DMS79 treated with DMSO at 0.1 percent for 48 hours (cell line): ENCODE data around the gene HMGA1.

Source experiments
- DNase-seq: peaks from one replicate; lab custom pipeline; 2025; lab: John Stamatoyannopoulos, UW

The HMGA1 gene

DNA sequence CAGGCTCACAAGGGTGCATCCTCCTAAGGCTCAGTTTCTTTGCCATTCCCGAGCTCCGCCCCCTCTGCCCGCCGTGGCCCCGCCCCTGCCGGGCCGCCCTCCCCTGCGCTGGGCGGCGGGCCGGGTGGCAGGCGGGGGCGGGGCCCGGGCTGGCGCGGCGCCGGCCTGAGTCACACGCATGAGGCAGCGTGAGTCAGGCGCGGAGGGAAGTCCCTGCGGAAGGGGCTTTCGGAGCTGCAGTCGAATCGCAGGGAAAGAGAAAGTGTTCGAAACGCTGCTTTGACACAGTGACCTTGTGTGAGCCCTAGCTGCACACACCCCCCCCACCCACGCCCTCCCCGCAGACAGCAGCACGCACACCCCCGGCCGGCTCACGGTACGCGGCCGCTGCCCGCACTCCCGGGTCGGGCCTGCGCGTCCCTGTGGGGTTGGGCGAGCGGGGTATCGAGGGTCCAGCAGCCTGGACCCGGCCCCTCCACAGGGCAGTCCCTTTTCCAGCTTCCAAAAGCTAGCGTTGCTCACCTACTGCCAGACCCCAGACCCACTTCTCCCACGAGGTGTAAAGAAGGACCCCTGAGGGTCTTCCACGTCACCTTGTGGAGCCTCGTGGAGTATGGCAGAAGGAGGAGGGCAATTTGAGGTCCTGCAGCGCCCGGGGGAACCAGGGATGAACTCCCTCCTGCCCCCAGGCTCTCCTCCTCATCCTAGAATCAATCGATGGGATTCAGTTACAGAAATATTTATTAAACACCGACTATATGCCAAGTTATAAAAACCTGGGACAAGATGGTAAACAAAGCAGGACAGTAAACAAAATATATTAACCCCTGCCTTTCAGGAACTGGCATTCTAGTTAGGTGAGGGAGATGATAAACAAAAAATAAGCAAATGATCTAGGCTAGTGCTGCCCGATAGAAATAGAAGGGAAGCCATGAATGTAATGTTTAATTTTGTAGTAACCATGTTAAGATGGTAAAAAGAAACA is 12.4 kb upstream of the HMGA1 start:
- peak; percentile 80 for DNase-seq

DNA sequence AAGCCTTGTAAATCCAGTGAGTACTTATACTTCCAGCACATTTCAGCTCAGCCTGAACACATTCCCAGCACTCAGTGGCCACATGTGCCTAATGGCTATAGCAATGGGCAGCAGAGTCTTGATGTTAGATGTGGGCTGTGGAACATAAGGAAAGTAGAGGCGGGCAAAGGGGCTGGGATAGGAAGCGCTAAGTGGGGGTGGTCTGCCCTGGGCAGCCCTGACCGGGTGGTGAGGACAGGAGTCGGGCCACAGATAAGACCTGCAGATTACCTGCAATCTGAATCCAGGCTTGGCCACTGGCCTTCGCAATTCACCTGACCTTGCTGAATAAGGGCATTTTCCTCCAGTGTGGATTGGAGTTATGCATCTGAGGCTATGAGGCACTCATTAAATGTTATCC is 11.1 kb upstream of the HMGA1 start:
- no peak for DNase-seq

DNA sequence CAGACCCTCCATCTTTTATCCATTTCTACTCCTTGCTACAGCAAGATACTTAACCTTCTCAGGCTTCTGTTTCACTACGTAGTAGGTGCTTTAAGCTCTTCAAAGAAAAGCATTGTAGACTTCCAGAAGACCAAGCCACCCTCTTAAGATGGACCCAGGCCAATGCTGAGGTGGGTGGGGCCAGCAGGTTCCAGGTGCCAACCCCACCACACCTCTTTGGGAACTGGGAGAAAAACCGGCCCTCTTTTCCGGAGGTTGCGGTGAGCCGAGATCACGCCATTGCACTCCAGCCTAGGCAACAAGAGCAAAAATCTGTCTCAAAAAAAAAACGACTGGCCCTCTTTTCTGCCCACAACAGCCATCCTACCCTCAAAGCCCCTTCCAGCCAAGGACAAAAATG is 10.6 kb upstream of the HMGA1 start:
- DNase-seq, result no peak

DNA sequence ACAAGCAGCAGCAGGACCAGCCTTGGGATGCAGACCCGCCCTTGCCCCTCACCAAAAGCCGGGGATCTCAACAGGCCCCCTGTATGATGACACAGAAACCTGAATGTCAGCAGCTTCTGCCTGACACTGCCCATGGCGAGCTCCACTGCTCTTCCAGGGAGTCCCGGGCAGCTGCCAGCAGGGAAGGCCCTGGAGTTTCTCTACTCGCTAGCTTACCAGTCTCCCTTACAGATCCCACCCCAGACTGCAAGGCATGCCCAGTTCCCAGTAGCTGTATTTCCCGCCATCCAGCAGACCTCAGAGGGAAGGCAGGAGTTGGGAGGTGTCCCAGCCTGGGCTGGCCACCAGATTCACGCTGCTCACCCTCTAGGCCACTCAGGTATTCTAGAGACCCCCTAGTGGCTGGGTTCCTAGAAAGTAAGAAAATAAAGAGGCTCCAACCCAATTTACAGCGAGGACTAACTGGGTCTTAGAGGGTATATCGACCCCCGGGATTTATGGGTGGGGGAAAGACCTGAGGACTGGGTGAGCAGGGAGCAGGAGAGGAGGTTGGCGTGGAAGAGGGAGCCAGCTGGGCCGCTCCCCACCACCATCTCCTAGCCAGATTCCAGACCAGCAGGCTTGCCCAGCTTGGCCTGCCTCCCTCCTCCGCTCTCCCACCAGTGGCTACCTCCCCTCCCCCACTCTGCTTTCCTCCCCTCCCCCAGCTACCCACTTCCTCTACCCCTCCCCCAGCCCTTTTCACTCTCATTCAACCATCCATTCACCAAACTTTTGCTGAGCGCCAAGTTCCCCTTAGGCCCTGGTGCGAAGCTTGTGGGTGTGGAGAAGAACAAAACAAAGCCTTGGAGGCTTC is 9.7 kb upstream of the HMGA1 start:
- no peak for DNase-seq

DNA sequence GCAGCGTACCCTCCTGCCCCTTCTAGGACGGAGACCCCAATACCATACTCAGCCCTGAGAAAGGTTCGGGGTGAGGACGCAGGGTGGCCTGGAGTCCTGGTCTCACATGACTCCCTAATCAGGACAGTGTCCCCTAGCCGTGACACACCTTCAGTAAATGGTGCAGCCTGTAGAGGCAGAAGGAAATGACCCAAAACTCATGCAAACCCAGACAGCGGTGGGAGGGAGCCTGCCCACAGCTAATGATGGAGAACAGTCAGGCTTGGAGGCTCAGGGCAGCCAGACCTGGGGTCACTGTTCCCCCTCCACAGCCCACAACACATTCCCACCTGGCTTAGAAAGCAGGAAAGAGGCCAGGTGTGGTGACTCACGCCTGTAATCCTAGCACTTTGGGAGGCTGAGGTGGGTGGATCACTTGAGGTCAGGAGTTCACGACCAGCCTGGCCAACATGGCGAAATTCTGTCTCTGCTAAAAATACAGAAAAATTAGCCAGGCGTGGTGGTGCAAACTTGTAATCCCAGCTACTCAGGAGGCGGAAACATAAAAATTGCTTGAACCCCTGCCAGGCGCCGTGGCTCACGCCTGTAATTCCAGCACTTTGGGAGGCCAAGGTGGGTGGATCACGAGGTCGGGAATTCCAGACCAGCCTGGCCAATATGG is 8.8 kb upstream of the HMGA1 start:
- DNase-seq, result no peak

DNA sequence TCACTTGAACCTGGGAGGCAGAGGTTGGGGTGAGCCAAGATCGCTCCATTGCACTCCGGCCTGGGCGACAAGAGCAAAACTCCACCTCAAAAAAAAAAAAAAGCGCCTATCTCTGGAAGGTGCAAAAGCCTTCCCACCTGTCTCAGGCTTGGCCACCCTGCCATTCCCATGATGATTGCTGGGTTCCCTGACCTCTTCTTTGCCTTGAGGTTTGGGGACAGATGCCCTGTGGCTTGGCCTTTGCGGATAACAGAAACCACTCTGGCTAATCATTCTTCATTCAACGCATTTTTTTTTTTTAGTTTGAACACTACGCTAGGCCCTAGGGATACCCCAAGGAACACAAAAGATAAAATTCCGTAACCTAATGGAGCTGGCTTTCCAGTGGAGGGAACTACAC is 6.8 kb upstream of the HMGA1 start:
- DNase-seq, result no peak

DNA sequence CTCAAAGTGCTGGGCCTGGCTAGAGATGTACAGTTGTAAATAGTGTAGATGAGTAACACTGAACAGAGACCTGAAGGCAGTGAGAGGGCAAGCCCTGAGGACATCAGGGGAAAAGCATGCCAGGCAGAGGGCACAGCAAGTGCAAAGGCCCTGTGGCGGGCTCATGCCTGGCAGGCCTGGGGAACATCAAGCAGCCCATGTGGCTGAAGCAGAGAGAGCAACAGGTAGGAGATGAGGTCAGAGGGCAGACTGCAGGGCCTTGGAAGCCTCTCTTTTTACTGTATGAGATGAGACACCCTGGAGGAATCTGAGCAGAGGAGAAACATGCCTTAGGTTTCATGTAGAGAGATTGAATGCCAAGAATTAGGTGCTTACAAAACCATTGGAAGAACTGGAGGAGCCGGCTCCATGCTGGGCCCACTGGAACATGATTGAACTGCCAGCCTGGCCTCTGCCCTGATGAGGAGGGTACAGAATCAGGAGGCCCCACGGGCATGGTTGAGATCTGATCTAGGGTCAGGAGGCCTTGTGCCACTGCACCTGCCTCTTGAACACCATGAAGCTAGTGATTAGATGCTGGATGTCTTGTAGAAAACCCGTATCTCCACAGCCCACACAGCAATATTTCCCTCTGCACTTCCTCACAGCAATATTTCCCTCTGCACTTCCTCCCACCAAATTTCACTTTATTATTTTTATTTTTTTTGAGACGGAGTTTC is 5.9 kb upstream of the HMGA1 start:
- no peak for DNase-seq

DNA sequence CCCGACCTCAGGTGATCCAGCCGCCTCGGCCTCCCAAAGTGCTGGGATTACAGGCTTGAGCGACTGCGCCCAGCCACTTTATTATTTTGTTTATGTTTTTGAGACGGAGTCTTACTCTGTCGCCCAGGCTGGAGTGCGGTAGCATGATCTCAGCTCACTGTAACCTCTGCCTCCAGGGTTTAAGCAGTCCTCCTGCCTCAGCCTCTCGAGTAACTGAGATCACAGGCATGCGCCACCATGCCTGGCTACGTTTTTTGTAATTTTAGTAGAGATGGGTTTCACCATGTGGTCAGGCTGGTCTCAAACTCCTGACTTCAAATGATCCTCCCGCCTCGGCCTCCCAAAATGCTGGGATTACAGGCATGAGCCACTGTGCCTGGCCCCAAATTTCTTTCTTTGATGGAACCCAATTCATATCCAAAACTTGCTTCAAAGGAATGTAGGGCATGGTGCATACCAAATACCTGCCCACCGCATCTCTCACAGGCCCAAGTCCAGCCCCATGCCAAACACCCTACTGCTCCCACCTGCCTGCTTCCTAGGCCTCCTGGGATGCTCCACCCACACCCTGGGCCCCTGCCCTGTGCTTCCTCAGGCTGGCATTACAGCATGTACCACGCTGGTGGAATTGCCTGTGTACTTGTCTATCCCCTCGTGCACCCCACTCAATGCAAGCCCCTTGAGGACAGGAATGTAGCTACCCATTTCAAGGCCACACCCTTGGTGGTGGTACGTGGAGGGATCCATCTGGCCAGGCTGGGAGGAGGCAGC is 4.9 kb upstream of the HMGA1 start:
- DNase-seq, result no peak

DNA sequence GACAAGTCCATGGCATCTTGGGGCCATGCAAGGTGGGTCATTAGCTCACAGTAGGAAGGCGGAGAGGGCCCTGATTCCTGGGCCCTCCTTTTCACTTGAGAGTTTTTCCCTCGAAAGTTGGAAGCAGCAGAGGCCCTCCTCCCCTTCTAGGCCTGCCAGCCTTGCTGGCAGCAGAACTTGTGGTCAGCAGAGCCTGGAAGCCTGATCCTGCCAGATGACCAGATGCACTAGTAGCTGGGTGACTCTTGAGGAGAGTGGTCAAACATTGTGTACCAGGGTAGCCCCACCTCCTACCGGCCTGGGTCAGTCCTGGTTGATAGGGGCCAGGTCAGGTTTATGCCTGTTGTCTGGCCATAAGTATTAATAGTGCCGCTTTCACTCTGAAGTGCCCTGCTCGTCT is 3.8 kb upstream of the HMGA1 start:
- DNase-seq, result no peak

DNA sequence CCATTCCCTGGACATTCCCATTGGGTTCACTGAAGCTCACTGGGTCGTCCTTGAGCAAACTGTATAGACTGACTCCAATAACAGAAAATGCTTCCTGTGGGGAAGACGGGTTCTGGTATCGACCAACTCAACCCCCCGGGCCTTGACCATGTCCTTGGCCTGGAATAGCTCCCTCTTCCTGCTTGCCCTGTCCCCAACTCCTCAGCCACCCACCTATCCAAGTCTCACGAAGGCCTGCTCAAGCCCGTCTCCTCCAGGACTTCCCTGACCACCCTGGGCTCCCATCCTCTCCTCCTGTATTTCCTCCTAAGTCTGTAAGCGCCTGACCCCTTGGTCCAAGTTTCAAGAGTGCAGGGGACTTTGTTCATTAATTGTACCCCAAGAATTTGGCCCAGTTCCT is 2.8 kb upstream of the HMGA1 start:
- no peak for DNase-seq

DNA sequence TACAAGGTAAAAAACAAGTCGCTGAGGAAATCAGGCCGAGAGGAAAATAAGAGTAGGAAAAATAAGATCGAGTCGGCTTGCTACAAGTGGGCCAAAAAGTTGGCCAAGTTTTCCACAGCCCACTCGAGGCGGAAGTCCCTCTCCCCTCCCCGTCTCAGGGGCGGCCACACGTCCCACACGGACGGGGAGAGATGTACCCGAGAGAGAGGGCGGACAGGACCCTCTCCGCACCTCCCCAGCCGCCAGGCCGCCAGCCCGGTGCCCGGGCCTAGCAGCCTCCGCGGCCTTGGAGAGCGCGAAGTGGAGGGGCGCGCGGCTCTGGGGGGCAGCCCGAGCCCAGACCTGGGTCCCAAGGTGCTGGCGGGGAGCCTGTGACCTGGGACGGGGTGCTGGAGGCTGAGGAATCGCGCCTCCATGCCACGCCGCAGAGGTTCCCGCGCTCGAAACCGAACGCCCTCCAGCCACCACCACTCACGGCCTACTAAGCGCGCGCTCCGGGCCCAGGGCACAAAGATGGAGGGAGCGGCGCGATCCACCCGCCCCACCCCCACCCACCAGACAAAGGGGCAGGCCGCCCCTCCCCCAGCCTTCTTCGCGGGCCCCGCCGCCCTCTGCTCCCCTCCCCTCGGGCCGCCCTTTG is 1.9 kb upstream of the HMGA1 start:
- DNase-seq, result no peak

DNA sequence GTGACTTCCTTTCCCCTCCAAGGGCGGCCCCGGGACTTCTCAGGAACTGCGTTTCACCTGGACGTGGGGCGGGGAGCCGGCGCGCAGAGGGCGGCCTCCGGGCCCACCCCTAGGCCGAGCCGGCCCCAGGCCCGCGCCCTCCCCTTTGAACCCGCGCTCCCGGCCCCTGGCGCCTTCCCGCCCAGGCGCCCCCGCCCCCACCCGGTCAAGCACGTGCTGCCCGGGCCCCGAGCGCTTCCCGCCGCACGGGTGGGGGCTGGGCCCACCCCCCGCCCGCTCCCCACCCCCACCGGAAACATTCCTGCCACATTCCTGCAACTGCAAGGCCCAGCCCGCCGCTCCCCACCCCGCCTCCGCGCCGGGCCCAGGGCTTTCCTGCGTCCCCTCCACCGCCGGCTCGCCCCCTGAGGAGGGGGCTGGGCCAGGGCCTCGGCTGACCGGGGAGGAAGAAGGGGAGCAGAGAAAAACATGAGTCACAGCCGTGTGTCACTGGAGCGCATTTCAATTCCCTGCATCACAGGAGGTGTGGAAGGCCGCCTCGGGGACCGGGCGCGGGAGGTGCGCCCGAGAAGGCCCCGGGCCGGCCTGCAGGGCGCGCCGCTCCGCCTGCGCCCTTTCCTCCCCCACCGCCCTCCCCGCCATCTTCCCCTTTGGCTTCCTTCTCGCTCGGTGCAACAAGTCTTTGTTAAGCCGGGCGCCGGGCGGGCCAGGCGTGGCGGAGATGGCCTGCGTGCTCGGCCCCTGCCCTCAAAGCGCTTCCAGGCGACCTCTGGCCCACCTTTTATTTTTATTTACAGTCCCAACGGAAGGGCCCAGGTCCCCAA is 1.2 kb upstream of the HMGA1 start:
- no peak for DNase-seq

DNA sequence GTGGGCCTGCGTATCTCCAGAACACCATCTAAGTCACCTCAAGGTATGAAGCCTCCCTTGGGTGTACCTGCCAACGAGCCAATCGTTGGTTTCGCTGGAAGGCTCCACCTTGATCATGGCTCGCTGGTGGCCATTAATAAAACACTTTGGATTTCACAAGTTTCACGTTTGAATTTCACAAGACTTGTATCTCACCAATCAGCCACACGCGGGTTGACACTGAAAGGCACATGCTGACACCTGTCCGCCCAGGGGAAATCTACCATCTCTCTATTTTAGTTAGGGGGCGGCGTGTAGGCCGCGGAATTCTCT is 586 bp upstream of the HMGA1 start:
- no peak for DNase-seq

DNA sequence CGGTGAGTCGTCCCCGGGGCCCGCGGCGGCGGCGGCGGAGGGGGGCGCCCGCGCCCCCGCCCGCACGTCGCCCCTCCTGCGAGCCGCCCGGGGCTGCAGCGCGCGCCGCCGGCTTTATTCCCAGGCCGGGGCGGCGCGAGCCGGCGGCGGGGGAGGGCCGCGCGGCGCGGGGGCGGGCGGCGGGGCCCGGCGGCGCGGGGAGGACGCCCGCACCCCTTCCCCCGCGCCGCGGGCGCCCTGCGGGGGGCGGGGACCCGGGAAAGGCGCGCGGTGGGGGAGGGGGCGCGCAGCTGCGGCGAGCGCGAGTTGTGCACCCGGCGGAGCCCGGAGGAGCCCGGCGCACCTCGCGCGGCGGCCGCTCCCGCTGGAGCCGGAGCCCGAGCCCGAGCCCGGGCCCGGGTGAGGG is 646 bp downstream of the HMGA1 start:
- no peak for DNase-seq

DNA sequence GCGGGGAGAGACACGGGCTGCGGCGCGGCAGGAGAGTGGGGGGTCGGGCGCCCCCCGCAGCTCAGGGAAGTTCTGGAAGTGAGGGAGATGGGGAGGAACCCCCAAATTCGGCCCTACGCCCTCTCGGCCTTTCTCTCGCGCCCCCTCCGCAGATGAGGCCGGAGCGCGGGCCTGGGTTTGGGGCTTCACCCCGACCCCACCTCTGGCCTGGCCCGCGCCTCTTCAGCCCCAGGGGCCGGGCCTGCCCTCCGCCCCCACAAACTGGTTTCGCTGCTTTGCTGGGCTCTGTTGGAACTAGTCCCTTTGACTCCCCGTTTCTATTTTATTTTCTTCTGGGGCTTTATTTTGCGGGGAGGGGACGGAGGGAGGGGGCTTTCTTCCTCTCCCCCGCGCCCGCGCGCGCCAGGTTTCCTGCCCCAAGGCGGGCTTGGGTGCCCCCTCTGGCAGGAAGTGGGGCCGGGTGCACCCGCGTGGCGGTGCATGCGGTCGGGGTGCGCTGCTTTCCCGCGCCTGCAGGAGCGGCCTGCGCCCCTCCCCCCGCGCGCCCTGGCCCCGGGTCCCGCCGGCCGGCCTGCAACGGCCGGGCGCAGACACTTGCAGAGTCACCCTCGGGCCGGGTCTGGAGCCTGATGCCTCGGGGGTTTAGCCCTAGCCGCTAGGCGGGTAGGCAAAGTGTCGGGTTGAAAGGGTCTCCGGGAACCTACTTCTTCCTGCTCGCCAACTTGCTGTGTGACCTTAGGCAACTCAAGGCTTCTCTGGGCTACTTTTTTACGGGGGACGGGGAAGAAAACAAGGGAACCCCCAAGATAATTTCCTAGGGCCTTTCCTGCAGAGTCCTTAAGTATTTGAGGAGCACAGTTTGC is 1.3 kb downstream of the HMGA1 start:
- DNase-seq, result peak; percentile 37

DNA sequence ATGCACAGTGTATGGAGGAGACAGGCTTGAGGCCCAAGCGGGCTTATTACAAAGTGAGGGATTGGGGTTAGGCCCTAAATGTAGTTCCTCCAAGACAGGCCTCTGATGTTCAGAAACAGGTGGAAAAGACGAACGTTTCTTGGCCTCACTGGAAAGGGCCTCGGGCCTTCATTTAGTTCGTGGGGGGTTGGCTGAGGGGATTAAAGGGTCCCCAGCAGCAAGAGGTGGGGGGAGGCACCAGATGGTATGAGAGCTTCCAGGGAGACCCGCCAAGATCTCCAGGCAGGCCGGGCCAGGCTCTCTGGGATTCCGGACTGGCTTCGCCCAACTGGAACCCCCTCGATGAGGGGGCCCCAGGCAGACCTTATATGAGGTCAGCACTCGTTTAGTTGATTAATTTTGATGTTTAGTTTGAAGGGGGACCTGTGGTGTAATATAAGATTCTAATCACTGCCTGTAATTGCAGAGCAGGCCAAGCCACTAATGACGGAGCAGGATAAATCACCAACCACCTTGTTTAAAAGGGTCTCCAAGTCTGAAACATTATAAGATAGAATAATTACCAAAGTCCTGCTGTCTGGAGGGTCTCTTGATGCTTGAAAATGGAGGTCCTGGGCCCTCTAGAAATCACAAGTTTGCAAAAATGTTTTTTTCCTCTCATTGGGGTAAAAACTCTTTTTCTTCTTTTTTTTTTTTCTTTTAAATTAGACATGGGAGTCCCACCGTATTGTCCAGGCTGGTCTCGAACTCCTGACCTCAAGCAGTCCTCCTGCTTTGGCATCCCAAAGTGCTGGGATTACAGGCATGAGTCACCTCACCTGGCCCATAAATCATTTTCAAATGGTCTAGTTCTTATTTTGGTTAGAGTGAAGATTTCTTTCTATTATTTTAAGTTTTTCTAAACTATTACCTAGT is 2.2 kb downstream of the HMGA1 start:
- no peak for DNase-seq

DNA sequence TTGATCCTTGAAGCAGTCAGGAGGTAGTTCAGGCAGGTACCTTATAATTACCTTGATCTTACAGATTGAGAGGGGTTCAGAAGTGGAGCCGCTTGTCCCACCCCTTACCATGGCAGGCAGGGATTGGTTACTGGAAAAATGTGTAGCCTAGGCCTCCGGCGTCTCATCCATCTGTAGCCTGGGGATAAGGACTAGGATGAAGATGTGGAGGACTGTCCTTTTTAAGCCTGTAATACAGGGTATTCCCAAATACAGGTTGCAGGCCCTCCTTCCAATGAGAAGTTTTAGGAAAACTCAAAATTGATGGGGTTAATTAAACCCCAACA is 2.8 kb downstream of the HMGA1 start:
- no peak for DNase-seq

DNA sequence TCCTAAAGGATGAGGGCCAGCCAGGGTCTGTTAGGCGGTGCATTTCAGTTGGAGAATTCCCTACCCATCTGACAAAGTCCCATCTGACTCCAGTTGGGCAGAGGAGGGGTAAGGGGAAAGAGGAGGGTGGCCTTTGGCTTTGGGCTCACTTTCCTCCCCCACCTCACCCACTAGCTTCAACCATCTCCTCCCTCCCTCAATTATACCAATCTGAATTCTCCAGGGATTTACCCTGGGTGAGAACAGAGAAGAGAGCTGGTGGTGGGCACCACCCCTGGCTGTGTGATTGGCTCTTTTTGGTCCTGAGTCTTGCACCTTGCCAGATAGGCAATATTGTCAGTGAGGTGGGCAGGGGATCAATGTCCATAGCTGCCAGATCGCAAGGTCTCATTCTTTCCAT is 3.2 kb downstream of the HMGA1 start:
- DNase-seq, result no peak
